ENCODE measurements around the gene VAMP8.
"Not testable (repeated sequence)": the region's sequence is repeated elsewhere in the genome, so short reads cannot be mapped to it uniquely, and the experiment has no call there.

VAMP8 gene

DNA sequence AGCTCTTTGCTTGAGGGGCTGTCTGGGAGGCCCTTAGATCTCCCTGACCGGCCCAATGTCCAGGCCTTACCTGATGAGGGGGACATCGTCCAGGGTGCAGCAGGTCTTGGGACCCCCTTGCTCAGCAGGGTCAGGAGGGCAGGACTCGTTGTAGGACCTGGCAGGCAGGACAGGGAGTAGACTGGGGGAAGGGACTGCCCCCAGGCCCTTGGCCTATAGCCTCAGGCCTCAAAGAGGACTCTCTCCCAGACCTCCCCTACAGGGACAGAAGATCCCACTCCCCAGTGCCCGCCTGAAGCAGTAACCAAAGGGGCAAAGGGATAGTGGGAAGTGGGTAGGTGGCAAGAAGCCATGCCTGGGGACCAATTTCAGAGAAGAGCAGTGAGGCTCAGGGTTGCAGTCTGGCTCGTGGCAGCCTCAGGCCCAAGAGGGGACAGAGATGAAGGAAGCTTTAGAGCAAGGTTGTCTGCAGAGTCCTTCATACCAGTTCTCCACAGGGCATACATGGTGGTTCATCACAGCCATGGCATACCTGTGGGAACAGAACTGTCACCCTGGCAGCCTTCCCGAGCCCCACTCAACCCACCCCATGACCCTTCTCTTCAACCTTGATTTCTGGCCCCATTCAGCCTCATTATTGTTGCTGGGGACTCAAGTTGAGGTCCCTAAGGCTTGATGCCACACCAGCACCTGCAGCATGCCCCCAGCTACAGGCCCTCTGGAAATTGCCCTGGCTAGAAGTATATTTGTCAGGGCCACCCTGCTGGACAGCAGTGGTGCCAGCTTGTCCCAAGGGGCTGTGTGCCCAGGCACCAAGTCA lies 23.8 kb downstream of the VAMP8 start:
- no peak for DNase-seq

DNA sequence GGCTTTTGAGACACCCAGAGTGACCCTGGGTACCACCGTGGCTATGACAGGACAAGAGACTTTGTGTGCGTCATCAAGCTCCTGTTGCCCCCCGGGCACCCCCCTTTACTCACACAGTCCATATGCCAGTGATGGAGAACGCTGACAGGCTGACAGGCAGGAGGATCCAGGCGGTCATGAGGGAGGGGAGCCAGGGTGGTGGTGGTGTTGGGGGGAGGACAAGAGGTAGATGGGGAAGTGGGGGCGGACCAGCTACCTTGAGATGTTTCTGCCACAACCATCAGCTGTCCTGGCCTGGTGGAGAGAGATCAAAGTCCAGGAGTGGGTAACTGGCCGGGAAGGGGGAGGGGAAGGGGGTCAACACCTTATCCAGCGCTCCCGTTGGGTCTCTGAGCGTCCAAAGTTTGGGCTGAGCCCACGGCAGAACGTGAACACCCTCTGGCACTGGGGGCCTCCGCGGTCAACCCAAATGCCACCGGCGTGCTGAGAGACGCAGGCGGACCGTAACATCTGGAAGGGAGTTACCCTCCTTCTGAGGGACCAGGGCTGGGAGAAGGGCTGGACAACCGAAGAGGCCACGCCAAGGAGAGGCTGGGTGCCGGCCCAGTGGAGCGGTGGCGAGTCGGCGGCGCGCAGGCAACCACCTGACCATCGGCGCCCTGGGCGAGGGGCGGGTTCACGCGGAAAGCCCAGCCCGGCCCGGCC lies 24.5 kb downstream of the VAMP8 start:
- no peak for DNase-seq

GRCh38 chr2:85602476-85603234 lies 25.3 kb downstream of the VAMP8 start, which contains the start of gene TMEM150A:
Gene TMEM150A (minus strand): TSS chr2:85602698. CDS start chr2:85601948, 750 bp downstream.
- peak; percentile 96 for DNase-seq

DNA sequence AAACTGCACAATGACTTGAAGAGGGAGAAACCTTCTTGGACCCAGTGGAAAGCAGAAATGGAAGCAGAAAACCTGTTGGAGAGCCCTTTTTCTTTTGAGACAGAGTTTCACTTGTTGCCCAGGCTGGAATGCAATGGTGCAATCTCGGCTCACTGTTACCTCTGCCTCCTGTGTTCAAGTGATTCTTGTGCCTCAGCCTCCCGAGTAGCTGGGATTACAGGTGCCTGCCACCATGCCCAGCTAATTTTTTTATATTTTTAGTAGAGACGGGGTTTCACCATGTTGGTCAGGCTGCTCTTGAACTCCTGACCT lies 26.7 kb downstream of the VAMP8 start:
- not testable (repeated sequence) for DNase-seq

DNA sequence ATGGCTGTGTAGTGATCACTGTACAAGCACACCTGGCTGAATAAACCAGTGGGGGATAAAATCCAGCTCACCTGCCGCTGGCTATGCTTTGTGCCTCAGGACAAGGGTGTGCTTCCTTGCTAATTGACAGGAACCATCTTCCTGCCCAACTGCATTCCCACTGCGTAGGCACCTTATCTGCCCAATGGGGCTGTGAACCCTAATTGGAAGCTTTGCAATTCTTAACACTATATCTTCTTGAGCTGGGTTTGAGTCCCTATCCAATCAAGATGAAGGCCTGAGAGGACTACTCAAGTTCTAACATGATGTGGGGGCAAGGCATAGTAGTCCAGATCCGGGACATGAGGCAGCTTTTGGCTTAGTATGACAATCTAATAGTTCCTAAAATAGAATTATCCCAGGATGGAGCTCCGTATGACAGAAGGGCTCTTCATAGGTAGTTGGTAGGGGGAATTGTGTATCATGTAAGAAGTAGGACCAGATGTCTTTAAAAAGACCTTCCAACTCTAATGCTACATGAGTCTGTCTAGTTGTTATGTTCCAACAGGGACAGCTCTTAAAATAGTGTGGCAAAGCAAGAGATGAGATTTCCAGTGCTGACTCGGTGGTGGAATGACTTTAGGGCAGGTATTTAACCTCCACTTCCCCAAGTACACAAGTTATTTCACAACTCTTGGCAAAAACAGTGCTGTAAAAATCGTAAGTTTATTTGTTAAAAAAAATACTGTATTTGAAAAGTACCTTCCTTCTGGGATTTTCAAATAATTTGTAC lies 27.4 kb downstream of the VAMP8 start:
- DNase-seq = no peak

DNA sequence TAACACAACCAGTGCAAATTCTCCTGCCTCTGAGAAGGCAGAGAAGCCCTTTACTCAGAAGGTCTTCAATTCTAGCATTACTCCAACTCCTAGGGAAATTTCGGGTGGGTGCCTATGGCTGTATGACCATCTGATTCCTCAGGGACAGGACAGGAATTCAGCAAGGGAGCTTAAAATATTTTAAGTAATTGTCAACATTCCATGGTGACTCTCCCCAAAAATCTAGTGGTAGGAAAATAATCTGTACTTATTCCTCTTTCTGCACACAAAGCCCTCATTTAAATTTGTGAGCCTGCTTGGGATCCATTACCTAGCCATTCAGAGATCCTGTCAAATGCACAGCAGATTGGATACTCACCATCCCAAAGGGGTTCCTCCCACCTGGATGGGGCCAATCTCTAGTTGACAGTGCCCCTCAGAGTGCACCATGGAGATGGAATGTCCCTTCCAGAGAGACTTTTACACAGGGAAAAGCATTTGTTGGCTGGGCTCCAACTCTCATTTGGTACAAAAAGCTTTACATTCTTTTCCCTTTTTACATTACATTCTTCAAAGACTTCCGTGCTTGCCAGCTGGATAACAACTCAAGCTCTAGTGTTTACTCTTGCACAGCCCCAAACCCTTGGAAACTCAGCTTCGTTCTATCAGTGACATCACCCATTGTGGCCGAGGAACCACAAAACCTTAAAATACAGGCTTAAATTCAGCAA lies 28.2 kb downstream of the VAMP8 start:
- DNase-seq = no peak

DNA sequence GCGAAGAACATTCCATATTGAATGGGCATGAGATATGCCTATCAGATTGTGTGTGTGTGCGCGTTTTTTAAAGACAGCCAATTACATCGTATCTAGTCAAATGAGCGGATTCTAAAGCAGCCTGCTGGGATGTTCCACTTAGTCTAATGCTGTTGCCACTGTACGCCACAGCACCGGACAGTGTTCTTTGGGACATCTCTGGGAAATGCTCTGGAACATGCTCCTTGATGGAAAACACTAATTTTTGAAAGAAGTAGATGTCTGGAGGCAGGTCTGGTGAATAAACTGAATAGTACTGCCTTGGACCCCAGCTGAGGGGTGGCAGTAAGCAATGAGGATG lies 28.7 kb downstream of the VAMP8 start:
- no peak for DNase-seq

DNA sequence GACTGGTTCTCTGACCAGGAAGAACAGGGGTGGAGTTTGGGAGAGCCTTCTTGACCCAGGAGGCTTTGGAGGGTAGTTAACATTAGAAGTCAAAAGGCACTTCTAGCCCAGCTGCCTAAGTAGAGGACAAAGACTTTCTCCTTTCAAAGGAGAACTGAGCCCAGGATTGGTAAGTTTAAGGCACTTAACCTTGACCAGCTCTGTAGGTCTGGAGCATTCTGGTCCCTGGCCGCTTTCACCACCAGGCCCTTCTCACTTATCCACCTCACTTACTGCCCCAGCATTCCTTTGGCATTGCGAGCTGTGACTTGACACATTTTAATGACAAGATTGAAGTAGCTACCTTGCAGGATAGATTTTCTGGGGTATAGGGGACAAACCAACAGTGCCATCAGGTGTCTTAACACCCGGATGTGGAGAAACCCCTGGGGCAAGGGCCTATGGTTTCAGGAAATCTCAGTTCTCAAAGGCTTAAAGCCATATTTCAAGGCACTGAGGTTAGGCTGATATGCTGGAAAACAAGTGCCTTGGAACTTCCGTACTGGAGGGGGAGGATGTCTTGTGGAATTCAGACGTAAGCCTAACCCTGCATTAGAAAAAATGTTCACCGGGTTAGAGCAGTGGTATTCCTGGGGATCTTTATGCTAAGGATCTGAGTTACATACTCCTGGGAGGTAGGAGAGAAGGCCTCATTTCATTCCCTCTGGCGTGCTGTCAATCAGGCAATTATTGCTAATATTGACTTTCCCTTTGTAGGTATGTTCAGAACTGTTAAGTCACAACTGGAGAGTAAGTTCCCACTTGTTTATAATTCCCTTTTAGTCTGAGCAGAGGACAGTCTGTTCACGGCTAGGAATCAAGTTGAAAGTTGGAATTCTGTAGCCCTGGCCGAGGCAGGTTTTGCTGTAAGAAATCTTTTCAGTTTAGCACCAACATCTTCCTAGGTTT lies 30.2 kb downstream of the VAMP8 start:
- DNase-seq = no peak

DNA sequence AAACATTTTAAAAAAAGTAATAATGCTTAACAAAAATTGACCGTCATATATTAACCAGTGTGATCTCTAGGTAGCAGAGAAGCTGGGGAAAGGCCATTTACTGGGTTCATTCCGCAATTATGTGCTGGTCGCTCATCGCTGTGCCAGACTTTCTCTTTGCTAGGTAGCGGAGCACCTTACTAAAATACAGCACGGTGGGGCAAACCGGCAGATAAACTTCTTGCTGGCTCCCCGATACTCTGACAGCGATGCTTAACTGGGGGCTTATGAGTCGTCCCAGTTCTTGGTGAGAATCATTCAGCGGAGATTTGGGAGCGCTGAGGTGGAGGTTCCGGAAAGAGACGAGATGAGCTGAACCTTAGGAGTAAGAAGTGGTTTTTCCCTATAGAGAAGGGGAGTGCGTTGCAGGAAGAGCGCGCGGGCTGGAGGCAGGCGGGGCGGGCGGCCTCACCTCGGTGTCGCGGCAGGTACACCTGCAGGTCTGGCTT lies 33.9 kb downstream of the VAMP8 start:
- DNase-seq = no peak

- DNase-seq = peak; percentile 95
Measured at GRCh38 chr2:85611705-85612587, 34.6 kb downstream of the VAMP8 start, which contains the start of gene C2orf68. Gene C2orf68 (minus strand): TSS chr2:85612066. CDS start chr2:85611984, 82 bp downstream.

DNA sequence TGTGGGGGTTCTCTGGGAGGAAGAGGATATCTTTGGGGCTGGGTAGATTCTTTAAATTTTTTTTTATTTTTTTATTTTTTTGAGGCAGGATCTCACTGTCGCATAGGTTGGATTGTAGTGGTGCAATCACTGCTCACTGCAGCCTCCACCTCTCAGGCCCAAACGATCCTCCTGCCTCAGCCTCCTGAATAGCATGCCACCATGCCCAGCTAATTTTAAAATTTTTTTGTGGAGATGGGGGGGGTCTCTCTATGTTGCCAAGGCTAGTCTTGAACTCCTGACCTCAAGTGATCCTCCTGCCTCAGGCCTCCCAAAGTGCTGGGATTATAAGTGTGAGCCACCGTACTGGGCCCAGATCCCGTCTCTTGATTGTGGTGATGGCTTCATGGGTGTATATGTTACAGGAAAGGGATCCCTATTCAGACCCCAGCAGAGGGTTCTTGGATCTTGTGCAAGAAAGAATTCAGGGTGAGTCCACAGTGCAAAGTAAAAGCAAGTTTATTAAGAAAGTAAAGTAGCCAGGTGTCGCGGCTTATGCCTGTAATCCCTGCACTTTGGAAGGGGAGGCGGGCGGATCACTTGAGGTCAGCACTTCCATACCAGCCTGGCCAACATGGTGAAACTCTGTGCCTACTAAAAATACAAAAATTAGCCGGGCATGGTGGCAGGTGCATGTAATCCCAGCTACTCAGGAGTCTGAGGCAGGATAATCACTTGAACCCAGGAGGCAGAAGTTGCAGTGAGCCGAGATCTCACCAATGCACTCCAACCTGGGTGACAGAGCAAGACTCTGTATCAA lies 36.5 kb downstream of the VAMP8 start:
- DNase-seq = no peak

GRCh38 chr2:85614757-85615156 lies 37.4 kb downstream of the VAMP8 start:
- DNase-seq = not testable (repeated sequence)

- DNase-seq = no peak
Measured at GRCh38 chr2:85615413-85615728, 38.0 kb downstream of the VAMP8 start.

DNA sequence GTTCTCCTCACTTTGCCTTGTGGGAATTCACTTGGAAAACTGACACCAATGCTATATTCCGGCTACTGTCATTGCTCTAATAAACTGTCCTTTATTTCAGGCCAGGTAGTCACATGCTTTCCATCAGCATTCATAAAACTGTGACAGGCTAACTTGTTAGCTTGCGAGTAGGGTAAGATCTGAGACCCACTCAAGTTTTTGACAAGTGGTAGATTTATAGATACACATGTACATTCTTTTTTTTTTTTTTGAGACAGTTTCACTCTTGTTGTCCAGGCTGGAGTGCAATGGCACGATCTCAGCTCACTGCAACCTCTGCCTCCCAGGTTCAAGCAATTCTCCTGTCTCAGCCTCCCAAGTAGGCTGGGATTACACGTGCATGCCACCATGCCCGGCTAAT lies 40.3 kb downstream of the VAMP8 start:
- DNase-seq = not testable (repeated sequence)

- DNase-seq = no peak
Measured at GRCh38 chr2:85619617-85620016, 42.2 kb downstream of the VAMP8 start.

DNA sequence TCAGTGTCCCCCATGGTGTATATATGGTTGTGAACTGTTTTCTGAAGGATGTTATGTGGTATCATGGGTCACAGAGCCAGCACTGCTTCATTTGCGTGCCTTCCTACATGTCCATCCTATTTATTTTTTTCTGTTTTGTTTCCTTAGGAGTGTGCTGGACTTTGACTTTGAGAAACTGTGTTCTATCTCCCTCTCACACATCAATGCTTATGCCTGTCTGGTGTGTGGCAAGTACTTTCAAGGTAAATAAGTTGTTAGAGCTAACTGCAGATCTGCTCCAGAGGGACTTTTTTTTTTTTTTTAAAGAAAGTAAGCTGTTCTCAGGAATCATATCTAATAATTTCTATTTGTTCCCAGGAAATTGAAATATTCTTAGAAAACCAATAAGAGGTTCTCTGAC lies 44.0 kb downstream of the VAMP8 start:
- no peak for DNase-seq

GRCh38 chr2:85623991-85624390 lies 46.6 kb downstream of the VAMP8 start:
- DNase-seq = no peak

DNA sequence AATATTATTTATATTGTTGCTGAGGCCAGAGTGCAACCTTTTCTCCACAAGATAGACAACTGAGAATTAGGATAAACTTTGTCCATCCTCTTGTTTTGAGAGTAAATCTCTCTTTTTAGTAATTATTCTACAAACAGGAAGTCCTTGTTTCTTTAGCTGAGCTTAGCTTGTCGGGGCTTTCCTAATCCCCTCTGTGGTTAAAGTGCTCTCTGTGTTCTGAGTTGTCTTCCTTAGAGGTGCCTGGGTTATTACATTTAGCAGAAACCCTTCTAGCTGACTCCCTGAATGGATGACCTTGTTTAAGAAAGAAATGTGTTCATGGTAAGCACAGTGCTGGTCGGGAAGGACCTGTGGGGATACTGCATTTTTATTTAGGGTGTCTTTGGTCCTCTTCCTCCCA lies 51.3 kb downstream of the VAMP8 start:
- no peak for DNase-seq

DNA sequence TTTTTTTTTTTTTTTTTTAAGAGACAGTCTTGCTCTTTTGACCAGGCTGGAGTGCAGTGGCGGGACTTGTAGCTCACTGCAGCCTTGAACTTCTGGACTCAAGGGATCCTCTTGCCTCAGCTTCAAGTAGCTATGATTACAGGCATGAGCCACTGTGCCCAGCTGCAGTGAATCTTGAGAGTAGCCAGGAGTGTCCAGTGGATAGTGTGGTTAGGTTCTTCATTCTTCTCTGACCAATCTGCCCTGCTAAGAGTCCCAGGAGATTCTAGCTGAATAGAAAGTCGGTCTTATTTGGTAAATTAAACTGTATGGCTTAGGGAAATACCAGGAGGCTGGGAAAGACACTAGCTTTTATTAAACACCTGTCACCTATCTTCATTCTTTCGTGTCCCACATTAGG lies 53.9 kb downstream of the VAMP8 start:
- DNase-seq = no peak

Data from RPMI8226 (cell line).